Stimulated activated CD4-positive, alpha-beta T cell treated with anti-CD3 and anti-CD28 coated beads, Interleukin-15, amount 100 ng/mL, for 1 hour (primary cell): Measurements from ENCODE around the gene CAMKMT.
"Not testable (repeated sequence)": the region's sequence is repeated elsewhere in the genome, so short reads cannot be mapped to it uniquely, and the experiment has no call there.

ENCODE experiments used
- DNase-seq, 2 donors: peaks; one replicate each; pipeline ENCODE4 v3.0.0-alpha.2; 2020; ENCODE audit warnings: low read depth in 1 of 2, low spot score in 1 of 2

CAMKMT gene

GRCh38 chr2:44582363-44583008, 220.7 kb downstream of the CAMKMT start:
- no peak for DNase-seq

GRCh38 chr2:44595615-44596014, 233.9 kb downstream of the CAMKMT start:
- not testable (repeated sequence) for DNase-seq

DNA sequence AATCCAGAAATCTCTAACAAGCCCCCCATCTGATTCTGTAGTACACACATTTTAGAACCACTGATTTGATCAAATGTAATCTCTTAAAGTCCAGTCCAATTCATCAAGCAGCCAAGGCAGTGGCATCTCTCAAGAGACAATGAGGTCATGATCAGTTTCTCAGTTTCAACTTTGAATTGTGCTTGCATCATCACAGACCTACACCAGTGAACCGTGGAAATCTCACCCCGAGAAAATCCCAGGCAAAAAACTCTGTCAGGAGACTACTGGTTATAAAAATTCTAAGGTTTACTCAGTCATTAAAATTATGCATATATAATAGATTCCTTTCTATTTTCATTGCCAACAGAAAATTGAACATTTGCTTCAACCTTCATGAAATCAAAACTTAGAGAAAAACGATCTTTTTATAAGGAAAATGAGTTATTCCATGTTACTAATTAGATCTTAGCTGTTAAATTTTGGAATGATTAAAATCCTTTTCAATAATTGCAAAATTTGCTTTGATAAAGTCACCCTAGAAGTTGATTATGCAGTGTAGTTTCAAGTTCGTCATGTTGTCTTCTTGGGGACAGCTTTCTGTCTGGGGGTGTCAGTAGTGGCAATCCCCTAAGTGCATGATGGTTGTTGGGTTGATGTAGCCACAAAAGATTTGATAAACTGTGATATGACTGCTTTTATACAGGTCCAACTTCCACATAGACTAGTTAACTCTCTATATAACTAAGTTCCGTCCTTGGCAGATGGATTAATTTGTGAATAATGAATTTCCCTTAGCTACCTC, 235.0 kb downstream of the CAMKMT start:
- DNase-seq, result no peak

GRCh38 chr2:44598330-44599119, 236.8 kb downstream of the CAMKMT start:
- no peak for DNase-seq

DNA sequence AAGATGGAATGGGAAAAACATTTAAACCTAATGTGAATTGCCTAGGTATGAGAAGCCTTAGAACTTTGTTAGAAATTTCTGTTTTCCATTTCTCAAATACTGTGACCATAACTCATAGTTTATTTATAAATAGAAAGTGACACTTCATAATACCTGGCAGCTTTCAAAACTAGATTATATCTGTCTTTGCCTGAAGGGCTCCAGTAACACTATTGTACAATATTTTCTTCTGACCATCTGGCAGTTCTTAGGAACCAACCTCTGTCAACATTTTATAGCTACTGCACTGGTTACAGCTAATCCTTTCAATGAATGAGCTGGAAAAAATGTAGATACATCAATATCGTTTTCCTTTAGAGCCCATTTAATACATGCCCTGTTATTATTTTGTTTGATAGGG, 237.4 kb downstream of the CAMKMT start:
- DNase-seq, result no peak

DNA sequence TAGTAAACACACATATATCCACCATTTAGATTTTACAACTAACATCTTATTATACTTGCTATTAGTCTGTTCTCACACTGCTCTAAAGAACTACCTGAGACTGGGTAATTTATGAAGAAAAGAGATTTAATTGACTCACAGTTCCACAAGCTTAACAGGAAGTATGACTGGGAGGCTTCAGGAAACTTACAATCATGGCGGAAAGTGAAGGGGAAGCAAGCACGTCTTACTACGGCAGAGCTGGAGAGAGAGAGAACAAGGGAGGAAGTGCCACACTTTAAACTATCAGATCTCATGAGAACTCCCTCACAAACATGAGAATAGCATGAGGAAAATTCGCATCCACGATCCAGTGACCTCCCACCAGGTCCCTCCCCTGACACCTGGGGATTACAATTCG, 240.7 kb downstream of the CAMKMT start:
- DNase-seq, result no peak

- no peak for DNase-seq
Measured at GRCh38 chr2:44605511-44605910, 243.8 kb downstream of the CAMKMT start.

DNA sequence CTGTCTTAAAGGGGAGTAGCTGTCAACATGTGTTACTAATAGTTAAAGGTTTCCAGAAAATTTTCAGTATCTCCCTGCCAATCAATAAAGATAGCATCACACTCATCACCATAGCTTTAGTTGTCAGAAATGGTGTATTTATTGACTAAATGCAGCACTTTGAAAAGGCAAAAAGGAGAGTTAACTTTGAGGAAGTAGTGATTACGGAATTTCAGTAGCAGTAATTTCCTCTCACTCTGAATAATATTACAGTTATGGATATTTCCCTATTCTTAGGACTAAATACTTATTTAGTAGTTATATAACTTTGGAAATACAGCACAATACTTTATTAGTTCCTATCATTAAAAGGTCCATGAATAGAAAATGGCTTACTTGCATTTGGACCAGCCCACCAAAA, 250.5 kb downstream of the CAMKMT start:
- DNase-seq, result no peak

DNA sequence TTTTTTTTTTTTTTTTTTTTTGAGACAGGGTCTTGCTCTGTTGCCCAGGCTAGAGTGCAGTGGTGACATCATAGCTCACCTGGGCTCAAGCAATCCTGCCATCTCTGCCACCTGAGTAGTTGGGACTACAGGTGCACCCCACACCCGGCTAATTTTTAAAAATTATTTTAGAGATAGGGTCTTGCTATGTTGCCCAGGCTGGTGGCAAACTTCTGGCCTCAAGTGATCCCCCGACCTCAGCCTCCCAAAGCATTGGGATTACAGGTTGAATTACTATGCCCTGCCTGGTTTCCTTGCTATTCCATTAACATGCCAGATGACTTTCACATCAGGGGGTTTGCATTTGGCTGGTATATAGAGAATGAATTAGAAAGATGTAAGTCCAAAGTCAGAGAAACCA, 253.2 kb downstream of the CAMKMT start:
- no peak for DNase-seq

DNA sequence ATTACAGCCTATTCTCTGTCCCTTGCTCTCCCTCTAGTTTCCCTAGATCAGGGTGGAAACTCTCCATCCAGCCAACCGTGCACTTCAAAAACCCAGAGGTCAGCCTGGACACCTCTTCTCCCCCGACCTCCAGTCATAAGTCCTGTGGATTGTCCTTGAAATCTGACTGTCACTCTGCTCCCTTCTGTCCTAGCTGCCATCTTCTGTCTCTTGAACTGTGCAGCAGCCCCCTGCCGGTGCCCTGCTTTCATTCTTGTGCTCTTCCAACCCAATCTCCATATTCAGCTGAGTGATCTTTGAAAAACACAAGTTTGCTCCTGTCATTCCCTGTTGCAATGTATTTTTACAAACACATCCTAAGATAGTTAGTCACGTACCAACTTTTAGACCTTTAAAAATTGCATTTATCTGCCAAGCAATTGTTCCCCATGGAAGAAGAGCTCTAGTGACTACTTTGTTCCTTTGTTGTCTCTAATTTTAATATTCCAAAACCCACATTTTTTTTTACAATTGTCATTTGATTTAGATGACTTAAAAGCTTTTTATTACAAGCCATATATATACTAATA, 254.3 kb downstream of the CAMKMT start:
- no peak for DNase-seq

GRCh38 chr2:44616667-44617155, 255.0 kb downstream of the CAMKMT start:
- DNase-seq, result no peak

DNA sequence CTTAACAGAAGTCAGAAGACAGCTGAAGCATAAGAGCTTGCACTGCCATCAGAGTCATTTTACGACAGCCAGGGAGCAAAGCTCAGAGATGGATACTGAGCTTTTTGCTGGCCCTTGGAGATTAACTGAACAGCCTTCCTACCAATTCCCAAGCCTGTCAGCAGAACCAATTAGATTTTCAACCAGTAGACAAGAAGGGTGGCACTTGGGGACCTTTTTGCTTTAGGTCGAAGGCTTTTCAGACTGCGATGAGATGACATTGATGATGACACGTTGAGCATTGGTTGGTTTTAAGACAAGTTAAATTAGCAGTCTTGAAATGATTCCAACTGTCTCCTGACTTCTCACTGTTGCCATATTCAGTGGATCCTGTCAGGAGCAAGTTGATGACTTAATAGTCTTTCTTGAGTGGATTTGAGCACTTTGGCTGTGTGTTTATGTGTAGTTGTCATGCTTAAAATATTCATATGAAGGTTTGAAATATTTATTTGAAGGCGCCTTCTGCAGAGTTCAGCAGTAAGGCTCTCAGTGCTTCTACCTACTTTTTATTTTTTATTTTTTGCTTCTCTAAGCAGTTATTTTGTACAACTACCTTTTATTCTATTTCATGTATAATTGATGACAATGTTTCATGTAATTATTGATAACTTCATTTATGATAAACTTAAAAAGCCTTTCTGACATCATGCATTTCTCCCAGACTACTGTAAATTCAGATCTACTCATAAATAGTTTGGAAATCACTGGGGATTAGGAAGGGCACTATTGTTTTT, 256.7 kb downstream of the CAMKMT start:
- no peak for DNase-seq

- no peak for DNase-seq
Measured at GRCh38 chr2:44620189-44620990, 258.6 kb downstream of the CAMKMT start.

DNA sequence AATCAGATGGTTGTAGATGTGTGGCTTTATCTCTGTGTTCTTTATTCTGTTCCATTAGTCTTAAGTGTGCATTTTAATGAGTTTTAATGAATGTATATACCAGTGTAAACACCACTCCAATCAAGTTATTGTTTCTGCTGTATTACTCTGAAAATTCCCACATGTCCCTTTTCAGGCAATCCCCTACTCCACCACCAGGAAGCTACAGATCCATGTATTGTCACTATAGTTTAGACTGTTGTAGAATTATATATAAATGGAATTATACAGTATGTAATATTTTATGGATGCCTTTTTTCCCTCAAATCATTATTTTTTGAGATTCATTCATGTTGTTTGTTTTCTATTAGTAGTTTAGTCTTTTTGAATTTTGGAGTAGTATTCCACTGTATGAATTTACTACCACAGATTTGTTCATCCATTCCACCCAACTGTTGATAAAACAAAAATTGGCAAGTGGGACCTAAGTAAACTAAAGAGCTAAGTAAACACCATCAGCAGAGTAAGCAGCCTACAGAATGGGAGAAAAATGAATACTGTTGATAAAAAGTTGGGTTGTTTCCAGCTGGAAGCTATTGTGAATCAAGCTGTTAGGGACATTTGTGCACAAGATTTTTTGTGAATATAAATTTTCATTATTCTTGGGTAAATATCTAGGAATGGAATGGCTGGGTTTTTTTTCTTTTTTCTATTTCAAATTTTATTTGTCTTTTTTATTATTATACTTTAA, 262.0 kb downstream of the CAMKMT start:
- DNase-seq, result no peak

DNA sequence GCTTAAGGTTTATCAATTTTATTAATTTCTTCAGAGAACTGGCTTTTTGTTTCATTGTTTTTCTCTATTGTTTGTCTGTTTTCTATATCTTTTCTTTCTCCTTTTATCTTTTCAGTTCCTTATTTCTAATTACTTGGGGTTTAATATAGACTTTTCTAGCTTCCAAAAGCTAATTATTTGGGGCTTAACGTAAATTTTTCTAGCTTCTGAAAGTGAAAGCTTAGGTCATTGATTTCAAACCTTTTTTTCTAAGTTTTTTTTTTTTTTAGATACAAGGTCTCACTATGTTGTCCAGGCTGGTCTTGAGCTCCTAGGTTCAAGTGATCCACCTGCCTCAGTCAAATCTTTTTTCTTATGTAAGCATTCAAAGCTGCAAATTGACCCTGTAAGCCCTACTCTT, 266.6 kb downstream of the CAMKMT start:
- DNase-seq, result no peak

DNA sequence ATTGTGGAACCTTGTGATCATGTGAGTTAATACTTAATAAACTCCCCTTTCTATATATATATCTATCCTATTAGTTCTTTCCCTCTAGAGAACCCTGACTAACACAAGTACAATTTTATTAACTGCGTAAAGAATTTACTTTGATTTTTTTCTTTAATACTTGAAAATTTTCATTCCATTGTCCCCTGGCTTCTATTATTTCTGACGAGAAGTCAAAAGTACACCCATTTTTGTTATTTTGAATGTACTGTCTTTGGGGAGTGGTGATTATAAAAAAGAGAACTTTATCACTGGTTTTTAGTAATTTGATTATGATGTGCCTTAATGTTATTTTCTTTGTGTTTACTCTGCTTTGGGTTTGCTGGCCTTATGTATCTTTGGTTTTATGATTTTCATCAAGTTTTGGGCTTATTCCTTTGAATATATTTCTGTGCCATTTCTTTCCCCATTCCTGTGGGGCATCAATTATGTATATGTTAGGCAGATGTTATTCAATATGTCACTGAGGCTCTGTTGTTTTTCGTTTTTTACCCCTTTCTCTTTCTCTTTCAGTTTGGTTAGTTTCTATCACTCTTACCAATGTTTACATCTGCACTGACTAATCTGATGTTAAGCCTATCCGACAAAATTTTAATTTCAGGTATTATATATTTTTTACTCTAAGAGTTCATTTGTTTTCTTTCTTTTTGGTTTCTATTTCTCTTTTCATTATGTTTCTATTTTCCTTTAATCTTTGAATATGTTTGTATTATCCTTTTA, 271.4 kb downstream of the CAMKMT start:
- DNase-seq, result no peak

- no peak for DNase-seq
Measured at GRCh38 chr2:44635725-44636124, 274.0 kb downstream of the CAMKMT start.

DNA sequence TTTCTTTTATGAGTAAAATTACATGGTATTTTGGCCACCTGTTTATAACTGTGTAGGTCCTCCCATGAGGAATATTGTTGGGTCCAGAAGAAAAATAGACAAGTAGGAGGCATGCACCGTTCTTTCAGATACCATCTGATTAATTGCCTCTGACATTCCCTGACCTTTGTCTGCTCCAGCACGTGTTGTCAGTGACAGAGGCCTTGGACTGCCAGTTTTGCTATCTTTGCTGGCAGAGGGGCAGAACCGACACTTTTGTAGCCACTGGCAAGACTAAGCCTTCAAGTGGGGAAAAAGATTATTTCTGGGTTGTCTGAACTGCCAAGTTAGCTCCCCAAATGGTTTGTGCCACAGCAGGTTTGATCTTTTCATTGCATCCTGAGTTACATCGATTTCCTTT, 276.9 kb downstream of the CAMKMT start:
- DNase-seq, result no peak

DNA sequence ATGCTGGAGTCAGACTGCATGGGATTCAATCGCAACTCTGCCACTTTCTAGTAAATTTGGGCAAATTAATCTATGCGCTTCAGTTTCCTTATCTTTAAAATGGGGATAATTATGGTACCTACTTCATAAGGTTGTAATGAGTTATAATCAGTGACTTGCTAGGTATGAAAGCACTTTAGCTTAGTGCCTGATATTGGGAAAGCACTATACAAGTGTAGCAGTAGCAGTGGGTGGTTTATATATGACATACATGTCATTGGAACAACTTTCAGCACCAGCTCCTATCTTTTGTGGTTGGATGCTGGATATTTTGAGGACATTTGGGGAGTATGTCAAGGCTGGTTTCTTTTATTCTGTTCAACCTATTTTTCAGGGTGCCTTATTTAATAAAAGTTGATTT, 277.7 kb downstream of the CAMKMT start:
- DNase-seq, result no peak
